SU-DHL-6 (cell line): Measurements from ENCODE around the gene ARHGAP20.

Experiments
- H2AFZ ChIP-seq: fragments of 200-600 bp; sonication (generic); 2 replicates; pipeline ENCODE4 v1.6.1; 2014; ENCODE audit warnings: low read depth, mild to moderate bottlenecking, moderate library complexity, mixed read lengths, antibody characterized with exemption, low read length; ENCODE audit not compliant: severe bottlenecking
- H3F3A ChIP-seq: fragments of 200-600 bp; shearing (Covaris generic); 2 replicates; pipeline ENCODE4 v1.6.0; 2016; ENCODE audit warnings: antibody characterized with exemption, mild to moderate bottlenecking; ENCODE audit not compliant: insufficient read depth
- H3K27ac ChIP-seq: fragments of 200-600 bp; sonication (generic); 2 replicates; pipeline ENCODE4 v1.5.1; 2016; ENCODE audit warnings: low read depth, mild to moderate bottlenecking, low read length, moderate library complexity, mixed read lengths
- H3K27me3 ChIP-seq: fragments of 200-600 bp; sonication (generic), shearing (Covaris generic); 2 replicates; pipeline ENCODE4 v1.6.0; 2014; ENCODE audit warnings: mild to moderate bottlenecking, low read length
- H3K36me3 ChIP-seq: fragments of 200-600 bp; sonication (generic); 2 replicates; pipeline ENCODE4 v1.6.1; 2014; ENCODE audit warnings: mild to moderate bottlenecking, low read length, mixed read lengths
- H3K4me2 ChIP-seq: fragments of 300-600, 200-600 bp; shearing (Covaris generic), sonication (generic); 2 replicates; pipeline ENCODE4 v1.6.0; 2014; ENCODE audit warnings: low read length, low read depth, mild to moderate bottlenecking; ENCODE audit not compliant: poor library complexity, severe bottlenecking
- H3K4me3 ChIP-seq: fragments of 200-600 bp; sonication (generic); 2 replicates; pipeline ENCODE4 v1.5.1; 2014; ENCODE audit warnings: antibody characterized with exemption, low read length, mild to moderate bottlenecking, mixed read lengths; ENCODE audit not compliant: insufficient read depth, poor library complexity, severe bottlenecking
- H3K79me2 ChIP-seq: fragments of 200-600 bp; sonication (generic); 2 replicates; pipeline ENCODE4 v1.6.1; 2014; ENCODE audit warnings: mild to moderate bottlenecking, low read length, moderate library complexity; ENCODE audit not compliant: insufficient read depth
- H3K9ac ChIP-seq: fragments of 200-600 bp; sonication (generic); 2 replicates; pipeline ENCODE4 v1.7.0; 2014; ENCODE audit warnings: mild to moderate bottlenecking, low read length
- H3K9me2 ChIP-seq: fragments of 200-600 bp; sonication (generic); replicated peaks from 2 replicates; pipeline ENCODE4 v1.6.1; 2014; ENCODE audit warnings: low read length; ENCODE audit not compliant: insufficient read depth
- H3K9me3 ChIP-seq: fragments of 200-600 bp; sonication (generic); 2 replicates; pipeline ENCODE4 v1.6.1; 2014; ENCODE audit warnings: low read length, mixed read lengths; ENCODE audit not compliant: insufficient read depth
- H4K20me1 ChIP-seq: fragments of 200-600 bp; sonication (generic); 2 replicates; pipeline ENCODE4 v1.6.1; 2014; ENCODE audit warnings: low read depth, mild to moderate bottlenecking, antibody characterized with exemption, low read length, moderate library complexity, mixed read lengths
- CTCF ChIP-seq: fragments of 200-600 bp; sonication (generic); IDR thresholded peaks from one replicate; pipeline ENCODE4 v1.5.1; 2017; ENCODE audit warnings: antibody characterized with exemption, mild to moderate bottlenecking, low read length, moderate library complexity; ENCODE audit not compliant: insufficient read depth, poor library complexity, severe bottlenecking
- EZH2phosphoT487 ChIP-seq: fragments of 200-600 bp; sonication (generic), shearing (Covaris generic); conservative IDR thresholded peaks from 2 replicates; pipeline ENCODE4 v1.6.1; 2018; ENCODE audit warnings: mild to moderate bottlenecking, antibody characterized with exemption, low read length, moderate library complexity, mixed read lengths

Gene ARHGAP20

GRCh38 chr11:110587129-110587528, 125.1 kb downstream of the ARHGAP20 start:
- H3K27ac ChIP-seq, result no peak overlapping the region

GRCh38 chr11:110584150-110584549, 128.1 kb downstream of the ARHGAP20 start:
- Histone ChIP-seq H2AFZ (no peak overlapping the region), H3K9me3 (no peaks in the 10 kb centered on the region), H3K4me2 (no peak overlapping the region), H3K4me3 (no peak overlapping the region), H3F3A (no peaks in the 10 kb centered on the region), H3K9me2 (no peaks in the 10 kb centered on the region), H3K36me3 (no peaks in the 10 kb centered on the region), H3K9ac (no peak overlapping the region), H4K20me1 (no peaks in the 10 kb centered on the region), H3K79me2 (no peaks in the 10 kb centered on the region), H3K27me3 (no peaks in the 10 kb centered on the region), H3K27ac (no peak overlapping the region)
- no peak for TF ChIP-seq CTCF
- TF ChIP-seq EZH2phosphoT487, result no peak

More at GRCh38 chr11:110587129-110587528, 125.1 kb downstream of the ARHGAP20 start:
- H3K36me3 ChIP-seq, result no peaks in the 10 kb centered on the region
- no peaks in the 10 kb centered on the region for H3K79me2 ChIP-seq
- no peaks in the 10 kb centered on the region for H4K20me1 ChIP-seq
- TF ChIP-seq EZH2phosphoT487, result no peak
- TF ChIP-seq CTCF, result no peak
- H3K4me2 ChIP-seq, result no peak overlapping the region
- no peaks in the 10 kb centered on the region for H3K27me3 ChIP-seq
- no peaks in the 10 kb centered on the region for H3K9me3 ChIP-seq
- no peaks in the 10 kb centered on the region for H3K9me2 ChIP-seq
- no peak overlapping the region for H2AFZ ChIP-seq
- H3F3A ChIP-seq, result no peaks in the 10 kb centered on the region
- no peak overlapping the region for H3K4me3 ChIP-seq
- H3K9ac ChIP-seq, result no peak overlapping the region

DNA sequence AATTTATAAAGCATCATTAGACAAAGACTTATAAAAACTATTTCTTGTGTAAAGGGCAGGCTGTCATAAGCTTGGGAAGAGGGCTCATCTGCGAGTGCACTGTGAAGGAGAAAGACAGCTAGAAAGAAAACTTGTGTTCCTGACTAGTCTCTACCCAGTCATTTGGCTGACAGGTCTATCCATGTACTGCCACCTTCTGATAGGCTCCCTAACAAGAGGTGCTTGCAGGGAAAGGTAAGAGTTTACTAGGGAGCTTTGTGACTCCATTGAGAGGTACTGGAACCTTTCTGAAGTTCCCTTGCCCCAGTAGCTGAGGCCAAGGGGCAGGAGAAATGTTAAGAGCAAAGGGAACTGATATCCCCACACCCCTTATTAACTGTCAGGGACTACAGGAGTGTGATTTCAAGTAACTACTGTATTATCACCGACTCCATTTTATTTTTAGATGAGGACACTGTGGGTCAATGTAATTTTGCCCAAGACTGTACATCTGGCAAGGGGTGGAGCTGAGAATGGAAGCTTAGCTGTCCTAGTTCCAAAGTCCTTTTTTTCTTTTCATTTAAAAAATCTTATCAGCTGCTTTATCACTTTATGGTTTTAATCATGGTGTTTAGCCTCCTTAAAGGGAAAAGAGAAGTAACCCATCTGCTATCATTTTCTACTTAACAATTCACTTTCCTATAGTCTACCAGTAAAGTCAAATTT, 129.4 kb downstream of the ARHGAP20 start:
- Histone ChIP-seq H3K27me3 (no peaks in the 10 kb centered on the region), H4K20me1 (no peaks in the 10 kb centered on the region), H3K4me3 (no peak overlapping the region), H3F3A (no peaks in the 10 kb centered on the region), H3K27ac (no peak overlapping the region), H3K79me2 (no peaks in the 10 kb centered on the region), H2AFZ (no peak overlapping the region), H3K9ac (no peak overlapping the region), H3K9me2 (no peaks in the 10 kb centered on the region), H3K36me3 (no peaks in the 10 kb centered on the region), H3K9me3 (no peaks in the 10 kb centered on the region), H3K4me2 (no peak overlapping the region)
- no peak for TF ChIP-seq CTCF
- no peak for TF ChIP-seq EZH2phosphoT487
